ENCODE data around the gene FGF9.

DNA sequence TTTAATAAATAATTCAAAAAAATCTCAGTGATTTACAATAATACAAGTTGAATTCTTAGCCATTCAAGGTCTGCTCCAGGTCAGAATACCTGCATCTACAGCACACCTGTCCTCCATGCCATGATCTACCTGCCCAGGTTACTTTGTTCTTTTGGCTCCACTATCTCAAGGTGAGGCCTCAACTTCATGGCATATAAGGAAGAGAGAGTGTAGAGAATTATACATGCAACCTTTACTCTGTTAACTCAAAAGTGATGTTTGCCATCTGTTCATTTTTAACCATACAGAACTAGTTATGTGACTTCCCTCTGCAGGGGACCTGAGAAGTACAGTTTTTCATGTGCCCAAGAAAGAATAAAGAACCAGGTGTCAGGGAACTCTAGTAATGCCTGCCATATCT lies 38.7 kb upstream of the FGF9 start:
- TF ChIP-seq, protein P1, sequence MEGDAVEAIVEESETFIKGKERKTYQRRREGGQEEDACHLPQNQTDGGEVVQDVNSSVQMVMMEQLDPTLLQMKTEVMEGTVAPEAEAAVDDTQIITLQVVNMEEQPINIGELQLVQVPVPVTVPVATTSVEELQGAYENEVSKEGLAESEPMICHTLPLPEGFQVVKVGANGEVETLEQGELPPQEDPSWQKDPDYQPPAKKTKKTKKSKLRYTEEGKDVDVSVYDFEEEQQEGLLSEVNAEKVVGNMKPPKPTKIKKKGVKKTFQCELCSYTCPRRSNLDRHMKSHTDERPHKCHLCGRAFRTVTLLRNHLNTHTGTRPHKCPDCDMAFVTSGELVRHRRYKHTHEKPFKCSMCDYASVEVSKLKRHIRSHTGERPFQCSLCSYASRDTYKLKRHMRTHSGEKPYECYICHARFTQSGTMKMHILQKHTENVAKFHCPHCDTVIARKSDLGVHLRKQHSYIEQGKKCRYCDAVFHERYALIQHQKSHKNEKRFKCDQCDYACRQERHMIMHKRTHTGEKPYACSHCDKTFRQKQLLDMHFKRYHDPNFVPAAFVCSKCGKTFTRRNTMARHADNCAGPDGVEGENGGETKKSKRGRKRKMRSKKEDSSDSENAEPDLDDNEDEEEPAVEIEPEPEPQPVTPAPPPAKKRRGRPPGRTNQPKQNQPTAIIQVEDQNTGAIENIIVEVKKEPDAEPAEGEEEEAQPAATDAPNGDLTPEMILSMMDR (IDR thresholded peaks at IDR 0.05), result no peak
- TF ChIP-seq EZH2 (IDR thresholded peaks at IDR 0.05; ENCODE audit: borderline replicate concordance, insufficient read depth, low read depth, low read length, poor library complexity, severe bottlenecking), result no peak
